ENCODE results near the gene PGAM2. TPM values are rescaled to one million over a fixed set of nuclear protein-coding genes. Genes with fewer than 3 reads are reported as not detected.

PGAM2 gene
- total and polyA plus RNA-seq, 2 experiments from 2014 or later: 2.9 to 7.8 TPM

GRCh38 chr7:44094883-44095592 lies 29.7 kb upstream of the PGAM2 start:
- no peak overlapping the region for H3K4me3 ChIP-seq
- no peaks in the 10 kb centered on the region for H3K9me3 Mint-ChIP-seq
- H3K4me2 ChIP-seq: no peak overlapping the region
- H3F3A ChIP-seq (replicated peaks; ENCODE audit: low read depth): no peaks in the 10 kb centered on the region
- H3K9me2 ChIP-seq (ENCODE audit: insufficient read depth): no peaks in the 10 kb centered on the region
- no peaks in the 10 kb centered on the region for H3K79me2 ChIP-seq (replicated peaks; ENCODE audit: insufficient read depth)
- H3K27me3 Mint-ChIP-seq (ENCODE audit: insufficient read depth, low read depth, poor library complexity): peaks cover 17% of the 10 kb centered on the region
- no peaks in the 10 kb centered on the region for H4K20me1 ChIP-seq (replicated peaks; ENCODE audit: insufficient read depth)
- H3K4me3 Mint-ChIP-seq: no peak overlapping the region
- H3K36me3 Mint-ChIP-seq (ENCODE audit: low read depth): no peaks in the 10 kb centered on the region
- no peaks in the 10 kb centered on the region for H3K27me3 ChIP-seq (ENCODE audit: insufficient read depth)
- ATAC-seq: no peak
- TF ChIP-seq, protein P1, sequence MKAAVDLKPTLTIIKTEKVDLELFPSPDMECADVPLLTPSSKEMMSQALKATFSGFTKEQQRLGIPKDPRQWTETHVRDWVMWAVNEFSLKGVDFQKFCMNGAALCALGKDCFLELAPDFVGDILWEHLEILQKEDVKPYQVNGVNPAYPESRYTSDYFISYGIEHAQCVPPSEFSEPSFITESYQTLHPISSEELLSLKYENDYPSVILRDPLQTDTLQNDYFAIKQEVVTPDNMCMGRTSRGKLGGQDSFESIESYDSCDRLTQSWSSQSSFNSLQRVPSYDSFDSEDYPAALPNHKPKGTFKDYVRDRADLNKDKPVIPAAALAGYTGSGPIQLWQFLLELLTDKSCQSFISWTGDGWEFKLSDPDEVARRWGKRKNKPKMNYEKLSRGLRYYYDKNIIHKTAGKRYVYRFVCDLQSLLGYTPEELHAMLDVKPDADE (IDR thresholded peaks at IDR 0.05): no peak
- TF ChIP-seq EZH2 (IDR thresholded peaks at IDR 0.05; ENCODE audit: low read depth, unreplicated experiment) (no peak), CREB1 (CRISPR knock-in tag; IDR thresholded peaks at IDR 0.05; ENCODE audit: low read depth) (no peak), STAT1 (IDR thresholded peaks at IDR 0.05; ENCODE audit: unreplicated experiment) (no peak), CTCF (conservative IDR thresholded peaks at IDR 0.05; ENCODE audit: low read depth in 2 of 2) (no peak), JUNB (IDR thresholded peaks at IDR 0.05; ENCODE audit: unreplicated experiment) (no peak), REST (IDR thresholded peaks at IDR 0.05; ENCODE audit: unreplicated experiment) (no peak)
- H3K27ac Mint-ChIP-seq: no peak overlapping the region
- H3K27ac ChIP-seq (ENCODE audit: low read depth): no peak overlapping the region
- H3K4me1 ChIP-seq (ENCODE audit: insufficient read depth): no peaks in the 10 kb centered on the region
- no peak overlapping the region for H2AFZ ChIP-seq
- DNase-seq (ENCODE audit: low spot score): no peak
- peaks cover 8% of the 10 kb centered on the region for H3K4me1 Mint-ChIP-seq
- H3K36me3 ChIP-seq (ENCODE audit: insufficient read depth): no peaks in the 10 kb centered on the region

GRCh38 chr7:44094365-44094764 lies 29.0 kb upstream of the PGAM2 start:
- H3K4me3 Mint-ChIP-seq: no peak overlapping the region
- H3K27me3 ChIP-seq (ENCODE audit: insufficient read depth): no peaks in the 10 kb centered on the region
- no peak overlapping the region for H3K4me2 ChIP-seq
- no peak overlapping the region for H3K4me3 ChIP-seq
- no peaks in the 10 kb centered on the region for H3F3A ChIP-seq (replicated peaks; ENCODE audit: low read depth)
- no peaks in the 10 kb centered on the region for H3K9me2 ChIP-seq (ENCODE audit: insufficient read depth)
- DNase-seq (ENCODE audit: low spot score) (no peak), ATAC-seq (no peak)
- no peak overlapping the region for H3K27ac ChIP-seq (ENCODE audit: low read depth)
- H3K79me2 ChIP-seq (replicated peaks; ENCODE audit: insufficient read depth): no peaks in the 10 kb centered on the region
- H3K9me3 Mint-ChIP-seq: no peaks in the 10 kb centered on the region
- H3K36me3 Mint-ChIP-seq (ENCODE audit: low read depth): no peaks in the 10 kb centered on the region
- no peak overlapping the region for H2AFZ ChIP-seq
- H3K27me3 Mint-ChIP-seq (ENCODE audit: insufficient read depth, low read depth, poor library complexity): peaks cover 17% of the 10 kb centered on the region
- H3K4me1 ChIP-seq (ENCODE audit: insufficient read depth): no peaks in the 10 kb centered on the region
- H4K20me1 ChIP-seq (replicated peaks; ENCODE audit: insufficient read depth): no peaks in the 10 kb centered on the region
- H3K4me1 Mint-ChIP-seq: peaks cover 4% of the 10 kb centered on the region; the same call in 2 of the 3 replicates
- TF ChIP-seq ZNF331 (CRISPR knock-in tag; IDR thresholded peaks at IDR 0.05; ENCODE audit: low read depth): no peak
- no peak for TF ChIP-seq CREB1 (CRISPR knock-in tag; IDR thresholded peaks at IDR 0.05; ENCODE audit: low read depth)
- no peak for TF ChIP-seq NANOG (IDR thresholded peaks at IDR 0.05; ENCODE audit: borderline replicate concordance)
- no peak for TF ChIP-seq STAT1 (IDR thresholded peaks at IDR 0.05; ENCODE audit: unreplicated experiment)
- no peak for TF ChIP-seq EZH2phosphoT487 (IDR thresholded peaks at IDR 0.05; ENCODE audit: unreplicated experiment)
- no peak for TF ChIP-seq EZH2 (IDR thresholded peaks at IDR 0.05; ENCODE audit: low read depth, unreplicated experiment)
- TF ChIP-seq JUNB (IDR thresholded peaks at IDR 0.05; ENCODE audit: unreplicated experiment): no peak
- TF ChIP-seq ZNF114 (CRISPR knock-in tag; IDR thresholded peaks at IDR 0.05): no peak
- no peak for TF ChIP-seq CTCF (conservative IDR thresholded peaks at IDR 0.05; ENCODE audit: low read depth in 2 of 2)
- H3K36me3 ChIP-seq (ENCODE audit: insufficient read depth): no peaks in the 10 kb centered on the region
- no peak overlapping the region for H3K27ac Mint-ChIP-seq
